Fibroblast of lung (primary cell): ENCODE results near the gene MTNR1B. TPM values are rescaled to one million over a fixed set of nuclear protein-coding genes. Genes with fewer than 3 reads are reported as not detected.
A peak's percentile ranks its signal among the peaks of the same experiment; 100 is the strongest.

Source experiments
- DNase-seq, 2 donors: peaks; one replicate each; pipeline versions ENCODE4 v3.0.0 to v3.0.0-alpha.2; 2010; ENCODE audit warnings: low read depth in 2 of 2
- H2AFZ ChIP-seq: 2 replicates; pipeline ENCODE4 v1.5.1; 2012; ENCODE audit warnings: low read length, control low read depth, inconsistent platforms
- H3K27ac ChIP-seq: 2 replicates; pipeline ENCODE4 v1.5.1; 2011; ENCODE audit warnings: low read length, control low read depth; ENCODE audit not compliant: insufficient read depth
- H3K27me3 ChIP-seq: 2 replicates; pipeline ENCODE4 v1.5.1; 2011; ENCODE audit warnings: mild to moderate bottlenecking, low read length; ENCODE audit not compliant: control insufficient read depth, insufficient read depth
- H3K36me3 ChIP-seq: 2 replicates; pipeline ENCODE4 v1.5.1; 2011; ENCODE audit warnings: low read length; ENCODE audit not compliant: control insufficient read depth, insufficient read depth
- H3K4me1 ChIP-seq: 2 replicates; pipeline ENCODE4 v1.5.1; 2011; ENCODE audit warnings: low read length; ENCODE audit not compliant: control insufficient read depth, insufficient read depth; ENCODE audit errors: extremely low read depth
- H3K4me2 ChIP-seq: 2 replicates; pipeline ENCODE4 v1.5.1; 2011; ENCODE audit warnings: low read length, control low read depth; ENCODE audit not compliant: insufficient read depth; ENCODE audit errors: extremely low read depth
- H3K4me3 ChIP-seq, 4 experiments: fragments of 200-600 bp in 1 of 4; sonication (generic) in 1 of 4; replicated peaks in 1 of 4; 2 replicates each; pipeline ENCODE4 v1.5.1; 2011 to 2016; ENCODE audit warnings: low read length in 4 of 4, low read depth in 3 of 4, mild to moderate bottlenecking in 3 of 4, control low read depth in 2 of 4, inconsistent platforms in 1 of 4, mixed read lengths in 1 of 4; ENCODE audit not compliant: insufficient read depth in 1 of 4; ENCODE audit errors: control extremely low read depth in 1 of 4
- H3K79me2 ChIP-seq: 2 replicates; pipeline ENCODE4 v1.5.1; 2012; ENCODE audit warnings: mild to moderate bottlenecking, low read length, inconsistent platforms; ENCODE audit not compliant: control insufficient read depth, insufficient read depth
- H3K9ac ChIP-seq: 2 replicates; pipeline ENCODE4 v1.5.1; 2011; ENCODE audit warnings: mild to moderate bottlenecking, low read length, control low read depth; ENCODE audit not compliant: insufficient read depth
- H3K9me3 ChIP-seq: 2 replicates; pipeline ENCODE4 v1.5.1; 2012; ENCODE audit warnings: low read depth, low read length; ENCODE audit not compliant: control insufficient read depth, insufficient read depth
- H4K20me1 ChIP-seq: 2 replicates; pipeline ENCODE4 v1.5.1; 2011; ENCODE audit warnings: low read length; ENCODE audit not compliant: control insufficient read depth, insufficient read depth; ENCODE audit errors: extremely low read depth
- CTCF ChIP-seq, 2 donors: IDR thresholded peaks in 1 of 2; conservative IDR thresholded peaks in 1 of 2; 1 replicate in 1 of 2; 2 replicates in 1 of 2; pipeline ENCODE4 v1.5.1; 2011 to 2012; ENCODE audit warnings: low read length in 2 of 2, control low read depth in 1 of 2, inconsistent platforms in 1 of 2, low read depth in 1 of 2, mild to moderate bottlenecking in 1 of 2
- EZH2 ChIP-seq: IDR thresholded peaks from 2 replicates; pipeline ENCODE4 v1.5.1; 2012; ENCODE audit warnings: low read length, control low read depth, mild to moderate bottlenecking; ENCODE audit errors: missing control alignments
- polyA plus RNA-seq, 2 donors: library from polyadenylated mRNA; depleted of rRNA in 1 of 2; stranded (reverse) in 1 of 2; unstranded in 1 of 2; fragments of >200 nt; gene quantifications; 2 replicates each; pipeline ENCODE4 v1.2.1, GENCODE V29; 2011 to 2012; ENCODE audit warnings: missing spikeins in 1 of 2
- total RNA-seq: library from RNA; depleted of rRNA; stranded (reverse); fragments of >200 nt; gene quantifications from 2 replicates; pipeline ENCODE4 v1.2.1, GENCODE V29; 2014

Gene MTNR1B
- total and polyA plus RNA-seq, 2 donors (not counting 1 experiment from before 2014, with no cell fraction given), result not detected

DNA sequence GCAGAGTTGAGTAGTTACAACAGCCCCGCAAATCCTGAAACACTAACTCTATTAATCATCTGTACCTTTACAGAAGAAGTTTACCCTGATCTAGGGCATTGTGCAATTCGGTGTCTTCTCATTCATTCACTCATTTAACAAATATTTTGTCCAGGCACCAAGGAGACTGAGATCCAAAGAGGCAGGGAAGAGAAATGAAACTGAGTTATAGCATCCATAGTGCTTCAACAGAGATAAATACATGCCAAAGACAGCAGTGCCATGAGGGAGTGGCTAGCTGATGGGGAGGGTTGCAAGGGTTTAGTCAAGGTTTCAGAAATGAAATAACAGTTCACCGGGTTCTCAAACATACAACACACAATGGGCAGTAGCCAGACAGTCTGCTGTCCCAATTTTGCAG lies 40.2 kb upstream of the MTNR1B start:
- H2AFZ ChIP-seq, result no peak overlapping the region
- no peak overlapping the region for H3K4me2 ChIP-seq

DNA sequence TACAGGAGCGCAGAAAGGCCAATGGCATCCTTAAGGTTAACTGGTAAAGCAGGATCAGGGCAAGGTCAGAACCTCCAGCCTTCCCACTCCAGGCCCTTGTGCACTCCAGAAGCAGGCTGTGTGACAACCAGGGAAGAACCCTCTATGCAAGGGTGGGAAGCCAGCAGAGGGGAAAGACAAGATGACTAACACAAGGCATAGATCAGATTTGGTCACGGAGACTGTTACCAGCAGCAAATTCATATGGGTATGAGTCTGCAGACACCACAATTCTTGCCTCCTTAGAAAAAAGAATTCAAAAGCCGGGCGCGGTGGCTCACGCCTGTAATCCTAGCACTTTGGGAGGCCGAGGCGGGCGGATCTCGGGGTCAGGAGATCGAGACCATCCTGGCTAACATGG lies 39.8 kb upstream of the MTNR1B start:
- no peaks in the 10 kb centered on the region for H3K4me1 ChIP-seq
- no peaks in the 10 kb centered on the region for H3K36me3 ChIP-seq
- TF ChIP-seq EZH2, result no peak
- TF ChIP-seq CTCF (conservative IDR thresholded peaks at IDR 0.05 in 1 of 2, IDR thresholded peaks at IDR 0.05 in 1 of 2; ENCODE audit: low read depth in 1 of 2, low read length in 2 of 2), result no peak
- H3K4me2 ChIP-seq, result no peak overlapping the region
- H3K79me2 ChIP-seq, result no peaks in the 10 kb centered on the region
- H3K9ac ChIP-seq, result no peak overlapping the region
- no peaks in the 10 kb centered on the region for H3K27me3 ChIP-seq
- no peaks in the 10 kb centered on the region for H4K20me1 ChIP-seq
- H3K9me3 ChIP-seq, result no peaks in the 10 kb centered on the region
- H3K27ac ChIP-seq, result no peak overlapping the region
- no peak overlapping the region for H2AFZ ChIP-seq
- peak in 1 of 2 donors; percentile 2 for DNase-seq
- H3K4me3 ChIP-seq, result no peak overlapping the region

More for the DNA sequence above, 40.2 kb upstream of the MTNR1B start:
- Histone ChIP-seq H3K9ac (no peak overlapping the region), H3K4me3 (no peak overlapping the region), H3K9me3 (no peaks in the 10 kb centered on the region), H3K27ac (no peak overlapping the region), H3K79me2 (no peaks in the 10 kb centered on the region), H3K27me3 (no peaks in the 10 kb centered on the region), H3K36me3 (no peaks in the 10 kb centered on the region), H4K20me1 (no peaks in the 10 kb centered on the region), H3K4me1 (no peaks in the 10 kb centered on the region)
- no peak for TF ChIP-seq EZH2
- TF ChIP-seq CTCF (conservative IDR thresholded peaks at IDR 0.05 in 1 of 2, IDR thresholded peaks at IDR 0.05 in 1 of 2; ENCODE audit: low read depth in 1 of 2, low read length in 2 of 2), result no peak
- no peak for DNase-seq

GRCh38 chr11:92931746-92932422 lies 37.6 kb upstream of the MTNR1B start:
- TF ChIP-seq CTCF (conservative IDR thresholded peaks at IDR 0.05 in 1 of 2, IDR thresholded peaks at IDR 0.05 in 1 of 2; ENCODE audit: low read depth in 1 of 2, low read length in 2 of 2), result no peak
- no peak for TF ChIP-seq EZH2
- Histone ChIP-seq H3K4me2 (no peak overlapping the region), H3K4me1 (no peaks in the 10 kb centered on the region), H3K4me3 (no peak overlapping the region), H3K9ac (no peak overlapping the region), H3K9me3 (no peaks in the 10 kb centered on the region), H3K27me3 (no peaks in the 10 kb centered on the region), H2AFZ (no peak overlapping the region), H3K79me2 (no peaks in the 10 kb centered on the region), H3K27ac (no peak overlapping the region), H4K20me1 (no peaks in the 10 kb centered on the region), H3K36me3 (no peaks in the 10 kb centered on the region)
- peak in 1 of 2 donors; percentile 30 for DNase-seq
